Islet of Langerhans (tissue), 1 donor: ENCODE results near the gene FGD3.
"Not testable (repeated sequence)": the region's sequence is repeated elsewhere in the genome, so short reads cannot be mapped to it uniquely, and the experiment has no call there.

ENCODE experiments used
- FAIRE-seq: peaks from one replicate; lab custom pipeline; 2011; peaks lifted over from hg19 to GRCh38; lab: Jason Lieb, UNC

Gene FGD3

GRCh38 chr9:92947268-92948037, at the start of gene FGD3:
Gene FGD3 (plus strand): TSS chr9:92947523. CDS start chr9:92976257, 28,734 bp downstream.
- FAIRE-seq: no peak

GRCh38 chr9:92905137-92905536, 42.2 kb upstream of the FGD3 start:
- FAIRE-seq: not testable (repeated sequence)

- no peak for FAIRE-seq
Measured at GRCh38 chr9:92911511-92912475, 35.5 kb upstream of the FGD3 start.

GRCh38 chr9:92917176-92917800, 30.0 kb upstream of the FGD3 start:
- FAIRE-seq: no peak

- no peak for FAIRE-seq
Measured at GRCh38 chr9:92920437-92920836, 26.9 kb upstream of the FGD3 start.

GRCh38 chr9:92931606-92932005, 15.7 kb upstream of the FGD3 start:
- FAIRE-seq: no peak

GRCh38 chr9:92934321-92934720, 13.0 kb upstream of the FGD3 start:
- FAIRE-seq: no peak

- FAIRE-seq: no peak
Measured at GRCh38 chr9:92938025-92938424, 9.3 kb upstream of the FGD3 start.

- FAIRE-seq: no peak
Measured at GRCh38 chr9:92941861-92942260, 5.5 kb upstream of the FGD3 start.

- FAIRE-seq: no peak
Measured at GRCh38 chr9:92942688-92943616, 4.4 kb upstream of the FGD3 start.

GRCh38 chr9:92944921-92945320, 2.4 kb upstream of the FGD3 start:
- FAIRE-seq: no peak

- no peak for FAIRE-seq
Measured at GRCh38 chr9:92945796-92946195, 1.5 kb upstream of the FGD3 start.

GRCh38 chr9:92948038-92948534, 763 bp downstream of the FGD3 start:
- FAIRE-seq: no peak

GRCh38 chr9:92948632-92949031, 1.3 kb downstream of the FGD3 start:
- no peak for FAIRE-seq

GRCh38 chr9:92949266-92949982, 2.1 kb downstream of the FGD3 start:
- FAIRE-seq: no peak

GRCh38 chr9:92950359-92950955, 3.1 kb downstream of the FGD3 start:
- FAIRE-seq: no peak

- no peak for FAIRE-seq
Measured at GRCh38 chr9:92952906-92953610, 5.7 kb downstream of the FGD3 start.

GRCh38 chr9:92954049-92954861, 6.9 kb downstream of the FGD3 start:
- FAIRE-seq: no peak

- no peak for FAIRE-seq
Measured at GRCh38 chr9:92954886-92955285, 7.6 kb downstream of the FGD3 start.
